NCI-H748 treated with DMSO at 0.1 percent for 48 hours (cell line): Measurements from ENCODE around the gene PVALEF.

ENCODE experiments used
- DNase-seq: peaks from one replicate; lab custom pipeline; 2025; lab: John Stamatoyannopoulos, UW

Gene PVALEF

GRCh38 chr17:81163051-81163695 lies 2.1 kb upstream of the PVALEF start:
- DNase-seq: no peak

GRCh38 chr17:81163703-81164370 lies 1.5 kb upstream of the PVALEF start:
- no peak for DNase-seq

GRCh38 chr17:81164371-81165245 lies 699 bp upstream of the PVALEF start:
- no peak for DNase-seq

- no peak for DNase-seq
Measured at GRCh38 chr17:81166033-81166492, 756 bp downstream of the PVALEF start, which contains the start of gene AATK. TSS of gene AATK (minus strand) at chr17:81166221. CDS start at chr17:81165992, 229 bp downstream.

GRCh38 chr17:81167194-81167524 lies 1.9 kb downstream of the PVALEF start:
- no peak for DNase-seq

- no peak for DNase-seq
Measured at GRCh38 chr17:81167638-81168037, 2.3 kb downstream of the PVALEF start.

- no peak for DNase-seq
Measured at GRCh38 chr17:81169870-81170309, 4.6 kb downstream of the PVALEF start.

- no peak for DNase-seq
Measured at GRCh38 chr17:81170727-81171494, 5.6 kb downstream of the PVALEF start.

GRCh38 chr17:81171941-81172340 lies 6.6 kb downstream of the PVALEF start:
- no peak for DNase-seq

- DNase-seq: no peak
Measured at GRCh38 chr17:81173052-81173761, 7.9 kb downstream of the PVALEF start.

GRCh38 chr17:81173762-81174155 lies 8.5 kb downstream of the PVALEF start:
- DNase-seq: no peak

- no peak for DNase-seq
Measured at GRCh38 chr17:81176666-81177065, 11.4 kb downstream of the PVALEF start.

GRCh38 chr17:81178136-81179091 lies 13.1 kb downstream of the PVALEF start:
- DNase-seq: no peak

- DNase-seq: no peak
Measured at GRCh38 chr17:81179220-81179619, 13.9 kb downstream of the PVALEF start.

GRCh38 chr17:81179861-81180260 lies 14.6 kb downstream of the PVALEF start:
- no peak for DNase-seq

GRCh38 chr17:81180836-81181810 lies 15.8 kb downstream of the PVALEF start:
- DNase-seq: no peak

- DNase-seq: no peak
Measured at GRCh38 chr17:81181811-81182185, 16.5 kb downstream of the PVALEF start.

- DNase-seq: no peak
Measured at GRCh38 chr17:81182596-81182995, 17.3 kb downstream of the PVALEF start.

- no peak for DNase-seq
Measured at GRCh38 chr17:81183316-81183715, 18.0 kb downstream of the PVALEF start.
